GM18499 (cell line): Measurements from ENCODE around the gene ERFL.

Source experiments
- ATAC-seq: cut with Tn5 transposase; IDR thresholded peaks from one replicate; pipeline ENCODE4 v1.9.1; 2021; ENCODE audit warnings: moderate number of reproducible peaks; ENCODE audit not compliant: insufficient read depth, unreplicated experiment

The ERFL gene

GRCh38 chr19:41903193-41903953 lies 24.9 kb downstream of the ERFL start:
- ATAC-seq, result no peak

- ATAC-seq, result no peak
Observed at GRCh38 chr19:41902594-41902993, 25.7 kb downstream of the ERFL start.

GRCh38 chr19:41901707-41902360 lies 26.4 kb downstream of the ERFL start:
- ATAC-seq, result no peak

GRCh38 chr19:41898235-41898634 lies 30.0 kb downstream of the ERFL start:
- no peak for ATAC-seq

- ATAC-seq, result no peak
Observed at GRCh38 chr19:41897820-41898219, 30.4 kb downstream of the ERFL start.

GRCh38 chr19:41897181-41897580 lies 31.1 kb downstream of the ERFL start:
- ATAC-seq, result no peak

GRCh38 chr19:41896581-41896942 lies 31.7 kb downstream of the ERFL start:
- ATAC-seq, result no peak

- no peak for ATAC-seq
Observed at GRCh38 chr19:41895745-41896580, 32.3 kb downstream of the ERFL start.

GRCh38 chr19:41894350-41894749 lies 33.9 kb downstream of the ERFL start:
- ATAC-seq, result no peak

- no peak for ATAC-seq
Observed at GRCh38 chr19:41893899-41894298, 34.4 kb downstream of the ERFL start.

- ATAC-seq, result no peak
Observed at GRCh38 chr19:41892173-41892902, 35.9 kb downstream of the ERFL start.

- no peak for ATAC-seq
Observed at GRCh38 chr19:41890936-41891335, 37.3 kb downstream of the ERFL start.

- ATAC-seq, result no peak
Observed at GRCh38 chr19:41889896-41890295, 38.4 kb downstream of the ERFL start.

- ATAC-seq, result no peak
Observed at GRCh38 chr19:41888926-41889325, 39.3 kb downstream of the ERFL start.

GRCh38 chr19:41887711-41888382 lies 40.4 kb downstream of the ERFL start:
- ATAC-seq, result no peak

- no peak for ATAC-seq
Observed at GRCh38 chr19:41886761-41887710, 41.2 kb downstream of the ERFL start.

- peak; percentile 45 for ATAC-seq
Observed at GRCh38 chr19:41883821-41884733, 44.2 kb downstream of the ERFL start.

- no peak for ATAC-seq
Observed at GRCh38 chr19:41883463-41883820, 44.8 kb downstream of the ERFL start.
